DOHH2 (cell line): ENCODE measurements around the gene PDE8A.

Source experiments
- CTCF ChIP-seq: fragments of 200-600 bp; sonication (generic); IDR thresholded peaks from one replicate; pipeline ENCODE4 v1.5.1; 2014; ENCODE audit warnings: antibody characterized with exemption, mild to moderate bottlenecking, low read depth, low read length; ENCODE audit not compliant: poor library complexity, severe bottlenecking
- EZH2phosphoT487 ChIP-seq: fragments of 200-600 bp; sonication (generic); IDR thresholded peaks from 2 replicates; pipeline ENCODE4 v1.6.1; 2017; ENCODE audit warnings: borderline replicate concordance, mild to moderate bottlenecking, antibody characterized with exemption, low read length, moderate library complexity, mixed read lengths

GRCh38 chr15:84955089-84955848 is 26.4 kb upstream of the PDE8A start:
- TF ChIP-seq CTCF (peak; percentile 40), EZH2phosphoT487 (no peak)
